Measurements from ENCODE around the gene APOO.
"Not testable (repeated sequence)": the region's sequence is repeated elsewhere in the genome, so short reads cannot be mapped to it uniquely, and the experiment has no call there.

The APOO gene

GRCh38 chrX:23902419-23902818 is 5.3 kb downstream of the APOO start:
- DNase-seq: peak; percentile 50
- TF ChIP-seq CTCF (IDR thresholded peaks at IDR 0.05; ENCODE audit: low read depth, low read length, missing control alignments): peak; percentile 27
- Histone ChIP-seq H3K27me3 (replicated peaks) (no peaks in the 10 kb centered on the region), H3K27ac (no peak overlapping the region), H3K36me3 (replicated peaks) (no peaks in the 10 kb centered on the region), H3K4me3 (ENCODE audit: low read depth, low read length) (no peak overlapping the region)
- in situ Hi-C loops (cut with HindIII; ENCODE audit: low pct_ligation_motif_present, low sequenced_read_pairs): no loop called here

DNA sequence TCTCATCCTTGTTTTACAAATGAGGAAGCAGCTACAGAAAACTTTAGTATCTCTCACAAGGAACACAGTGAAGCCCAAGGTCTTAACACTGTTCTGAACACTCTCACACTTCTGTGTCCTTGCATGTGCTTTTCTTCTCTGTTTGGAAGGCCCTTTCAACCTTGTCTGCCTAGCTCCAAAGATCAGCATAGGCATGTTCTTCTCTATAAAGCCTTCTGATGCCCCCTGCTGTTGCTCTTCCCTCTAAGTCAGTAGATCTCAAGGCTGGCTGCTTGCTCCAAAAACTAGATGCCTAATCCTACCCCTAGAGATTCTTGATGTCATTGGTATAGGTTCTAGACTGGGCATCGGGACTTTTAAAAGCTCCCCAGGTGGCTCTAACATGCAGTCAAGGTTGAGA is 5.9 kb downstream of the APOO start:
- peak overlapping the region; percentile 44 for H3K27ac ChIP-seq
- peak; percentile 69 for TF ChIP-seq CTCF (IDR thresholded peaks at IDR 0.05; ENCODE audit: low read depth, low read length, missing control alignments)
- peak; percentile 58 for DNase-seq
- no peak overlapping the region for H3K4me3 ChIP-seq (ENCODE audit: low read depth, low read length)
- no peaks in the 10 kb centered on the region for H3K36me3 ChIP-seq (replicated peaks)
- in situ Hi-C loops (cut with HindIII; ENCODE audit: low pct_ligation_motif_present, low sequenced_read_pairs): no loop called here
- no peaks in the 10 kb centered on the region for H3K27me3 ChIP-seq (replicated peaks)

DNA sequence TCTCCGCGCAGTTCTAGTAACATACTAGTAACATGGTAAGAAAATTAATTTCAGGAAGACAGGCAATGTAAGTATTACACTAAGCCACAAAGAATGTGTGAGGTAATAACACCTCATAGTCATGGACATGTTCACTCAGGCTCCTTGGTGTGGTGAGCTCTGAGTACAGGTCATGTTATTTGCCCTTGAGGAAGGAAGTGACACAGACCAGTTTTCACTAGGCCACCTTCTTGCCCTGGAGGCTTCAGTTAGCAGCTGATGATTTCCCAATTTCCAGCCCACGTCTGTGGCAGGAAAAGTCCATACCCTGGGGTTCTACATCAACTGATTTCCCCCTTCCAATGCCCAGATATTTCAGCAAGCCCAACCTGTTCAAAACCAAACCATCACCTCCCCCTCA is 6.7 kb downstream of the APOO start:
- H3K4me3 ChIP-seq (ENCODE audit: low read depth, low read length): no peak overlapping the region
- H3K27me3 ChIP-seq (replicated peaks): no peaks in the 10 kb centered on the region
- TF ChIP-seq CTCF (IDR thresholded peaks at IDR 0.05; ENCODE audit: low read depth, low read length, missing control alignments): no peak
- no peaks in the 10 kb centered on the region for H3K36me3 ChIP-seq (replicated peaks)
- DNase-seq: peak; percentile 47
- in situ Hi-C loops (cut with HindIII; ENCODE audit: low pct_ligation_motif_present, low sequenced_read_pairs): no loop called here
- H3K27ac ChIP-seq: peak overlapping the region; percentile 44

- in situ Hi-C loops (cut with HindIII; ENCODE audit: low pct_ligation_motif_present, low sequenced_read_pairs): no loop called here
- Histone ChIP-seq H3K4me3 (ENCODE audit: low read depth, low read length) (no peak overlapping the region), H3K27me3 (replicated peaks) (no peaks in the 10 kb centered on the region), H3K27ac (peak overlapping the region; percentile 22), H3K36me3 (replicated peaks) (no peaks in the 10 kb centered on the region)
- DNase-seq: no peak
- TF ChIP-seq CTCF (IDR thresholded peaks at IDR 0.05; ENCODE audit: low read depth, low read length, missing control alignments): no peak
These were observed 7.4 kb downstream of the APOO start for GRCh38 chrX:23900220-23900797.

DNA sequence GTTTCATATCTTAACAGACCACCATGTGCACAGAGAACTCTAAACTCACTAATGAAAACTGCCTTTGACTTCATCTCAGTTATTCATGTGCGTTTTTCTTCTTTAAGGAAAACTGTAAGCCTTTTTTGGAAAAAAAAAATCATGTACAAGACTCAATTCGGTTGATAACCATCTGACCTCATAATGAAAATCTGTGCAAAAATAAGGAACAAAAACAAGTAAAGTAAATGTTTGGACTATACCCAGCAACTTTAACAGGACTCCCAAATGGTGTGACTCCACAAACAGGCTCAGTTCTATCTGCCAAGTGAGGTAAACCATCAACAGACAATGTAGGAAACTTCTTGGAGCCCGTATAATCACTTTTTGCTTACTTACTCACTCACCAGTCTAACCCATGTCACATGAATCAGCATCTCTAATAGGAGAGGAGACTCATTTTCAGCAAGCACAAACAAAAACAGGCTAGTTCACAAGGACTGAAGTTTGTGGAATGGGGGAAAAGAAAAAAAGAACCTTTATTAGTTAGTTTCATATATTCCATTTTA is 9.3 kb downstream of the APOO start:
- no peak overlapping the region for H3K4me3 ChIP-seq (ENCODE audit: low read depth, low read length)
- DNase-seq: no peak
- in situ Hi-C loops (cut with HindIII; ENCODE audit: low pct_ligation_motif_present, low sequenced_read_pairs): no loop called here
- no peaks in the 10 kb centered on the region for H3K36me3 ChIP-seq (replicated peaks)
- TF ChIP-seq CTCF (IDR thresholded peaks at IDR 0.05; ENCODE audit: low read depth, low read length, missing control alignments): no peak
- no peaks in the 10 kb centered on the region for H3K27me3 ChIP-seq (replicated peaks)
- H3K27ac ChIP-seq: peak overlapping the region; percentile 9

GRCh38 chrX:23896981-23897380 is 10.8 kb downstream of the APOO start:
- H3K27ac ChIP-seq: peak overlapping the region; percentile 78
- in situ Hi-C loops (cut with HindIII; ENCODE audit: low pct_ligation_motif_present, low sequenced_read_pairs): no loop called here
- H3K27me3 ChIP-seq (replicated peaks): no peaks in the 10 kb centered on the region
- no peak for DNase-seq
- H3K36me3 ChIP-seq (replicated peaks): no peaks in the 10 kb centered on the region
- no peak overlapping the region for H3K4me3 ChIP-seq (ENCODE audit: low read depth, low read length)
- TF ChIP-seq CTCF (IDR thresholded peaks at IDR 0.05; ENCODE audit: low read depth, low read length, missing control alignments): no peak

DNA sequence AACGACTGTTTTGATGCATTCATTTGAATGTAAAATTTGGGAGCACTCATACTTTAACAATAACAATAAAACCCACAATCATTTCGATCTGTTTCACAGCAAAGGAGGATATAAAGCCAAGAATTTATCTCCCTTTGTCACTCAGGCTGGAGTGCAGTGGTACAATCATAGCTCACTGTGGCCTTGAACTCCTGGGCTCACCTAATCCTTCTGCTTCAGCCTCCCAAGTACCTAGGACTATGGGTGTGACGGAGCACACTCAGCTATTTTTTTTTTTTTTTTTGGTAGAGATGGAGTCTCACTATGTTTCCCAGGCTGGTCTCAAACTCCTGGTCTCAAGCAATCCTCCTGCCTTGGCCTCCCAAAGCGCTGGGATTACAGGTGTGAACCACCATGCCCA is 11.2 kb downstream of the APOO start:
- H3K4me3 ChIP-seq (ENCODE audit: low read depth, low read length); H3K36me3 ChIP-seq (replicated peaks); H3K27me3 ChIP-seq (replicated peaks); in situ Hi-C loops (cut with HindIII; ENCODE audit: low pct_ligation_motif_present, low sequenced_read_pairs); DNase-seq: not testable (repeated sequence)
- peak overlapping the region; percentile 78 for H3K27ac ChIP-seq

DNA sequence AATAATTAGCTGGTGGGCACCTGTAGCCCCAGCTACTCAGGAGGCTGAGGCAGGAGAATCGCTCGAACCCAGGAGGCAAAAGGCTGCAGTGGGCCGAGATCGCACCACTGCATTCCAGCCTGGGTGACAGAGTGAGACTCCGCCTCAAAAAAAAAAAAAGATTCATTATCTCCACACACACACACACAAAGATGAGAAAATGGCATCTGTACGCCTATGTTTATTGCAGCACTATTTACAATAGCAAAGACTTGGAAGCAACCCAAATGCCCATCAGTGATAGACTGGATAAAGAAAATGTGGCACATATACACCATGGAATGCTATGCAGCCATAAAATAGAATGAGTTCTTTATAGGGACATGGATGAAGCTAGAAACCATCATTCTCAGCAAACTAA is 12.7 kb downstream of the APOO start:
- DNase-seq; H3K27me3 ChIP-seq (replicated peaks); H3K4me3 ChIP-seq (ENCODE audit: low read depth, low read length); H3K36me3 ChIP-seq (replicated peaks); in situ Hi-C loops (cut with HindIII; ENCODE audit: low pct_ligation_motif_present, low sequenced_read_pairs); H3K27ac ChIP-seq: not testable (repeated sequence)

Data from brain microvascular endothelial cell (primary cell).